ENCODE measurements around the gene ARMC8. TPM values are rescaled to one million over a fixed set of nuclear protein-coding genes. Genes with fewer than 3 reads are reported as not detected.

Gene ARMC8
- total RNA-seq, 1 experiment from 2014 or later, result 85.4 TPM

DNA sequence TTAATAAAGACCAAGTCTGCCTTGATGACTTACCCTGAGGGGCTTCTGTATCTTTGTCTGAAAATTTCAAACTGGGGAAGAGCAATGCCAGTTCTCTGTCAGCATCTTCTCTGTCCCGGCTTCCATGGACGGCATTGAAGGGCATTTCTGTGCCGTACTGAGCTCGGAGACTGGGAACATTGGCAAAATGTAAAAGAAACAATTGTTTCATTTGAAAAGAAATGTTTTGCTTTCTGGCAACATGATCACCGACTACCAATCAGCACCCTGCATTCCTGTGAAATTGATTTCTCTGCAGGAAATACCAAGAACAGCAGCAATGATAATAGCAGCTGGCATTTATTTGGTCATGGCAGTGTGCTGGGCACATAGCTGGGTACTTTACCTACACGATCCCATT, 116.4 kb downstream of the ARMC8 start:
- no peak for DNase-seq (ENCODE audit: low read depth)

DNA sequence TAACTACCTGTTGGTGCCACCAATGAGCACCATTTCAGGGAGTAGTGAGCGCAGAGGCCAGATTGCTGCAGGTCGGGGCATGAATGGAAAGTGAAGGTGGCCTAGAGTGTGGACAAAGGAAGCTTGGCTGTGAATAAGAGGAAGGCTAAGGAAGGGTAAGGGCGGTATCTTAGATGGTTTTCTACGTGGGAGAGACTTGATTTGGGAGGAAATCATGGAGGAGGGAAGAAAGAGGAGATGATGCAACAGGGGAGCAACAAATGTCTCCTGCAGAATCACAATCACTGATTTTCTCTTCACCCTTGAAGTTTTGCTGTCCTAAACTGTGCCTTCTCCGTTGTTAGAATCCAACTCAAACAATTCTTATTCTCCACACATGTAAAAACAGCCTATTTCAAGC, 120.8 kb downstream of the ARMC8 start:
- no peak for DNase-seq (ENCODE audit: low read depth)

DNA sequence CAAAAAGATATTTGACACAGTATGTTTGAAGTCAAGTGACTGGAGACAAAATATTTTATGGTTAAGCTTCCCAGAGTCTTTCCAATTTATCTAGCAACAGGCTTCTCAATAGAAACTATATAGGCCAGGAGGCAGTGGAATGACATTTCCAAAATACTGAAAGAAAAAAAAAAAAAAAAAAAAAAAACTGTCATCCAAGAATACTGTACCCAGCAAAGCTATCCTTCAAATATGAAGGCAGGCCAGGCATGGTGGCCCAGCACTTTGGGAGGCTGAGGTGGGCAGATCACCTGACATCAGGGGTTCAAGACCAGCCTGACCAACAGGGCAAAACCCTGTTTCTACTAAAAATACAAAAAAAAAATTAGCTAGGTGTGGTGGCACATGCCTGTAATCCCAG, 121.7 kb downstream of the ARMC8 start:
- DNase-seq (ENCODE audit: low read depth), result no peak

DNA sequence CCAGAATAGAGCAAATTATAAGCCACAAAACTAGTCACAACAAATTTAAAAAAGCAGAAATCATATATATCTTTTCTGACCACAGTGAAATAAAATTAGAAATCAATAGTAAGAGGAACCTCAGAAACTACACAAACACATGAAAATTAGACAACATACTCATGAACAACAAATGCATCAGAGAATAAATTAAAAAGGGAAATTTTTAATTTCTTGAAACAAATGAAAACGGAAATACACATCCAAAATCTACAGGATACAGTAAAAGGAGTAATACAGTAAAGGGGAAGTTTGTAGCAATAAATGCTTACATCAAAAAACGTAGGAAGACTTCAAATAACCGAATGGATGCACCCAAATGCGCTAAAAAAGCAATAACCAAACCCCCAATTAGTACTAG, 123.4 kb downstream of the ARMC8 start:
- no peak for DNase-seq (ENCODE audit: low read depth)

DNA sequence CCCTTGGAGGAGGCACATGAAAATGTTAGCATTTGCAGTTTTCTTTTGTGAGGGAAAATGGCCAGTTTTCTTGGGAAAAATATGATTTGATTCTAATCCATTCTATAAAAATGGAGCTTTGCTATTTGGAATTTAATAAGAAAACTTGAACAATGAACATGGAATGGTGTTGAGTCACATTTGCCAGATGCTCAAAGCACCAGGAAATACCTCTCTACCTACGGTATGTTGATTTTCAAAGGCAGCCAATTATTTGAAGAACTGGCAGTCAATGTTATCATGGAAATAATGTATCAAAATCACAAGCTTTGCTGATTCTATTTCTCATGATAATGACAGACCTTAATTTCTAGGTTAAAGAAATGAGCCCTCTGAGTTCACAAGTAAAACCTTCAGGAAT, 127.7 kb downstream of the ARMC8 start:
- DNase-seq (ENCODE audit: low read depth), result no peak

DNA sequence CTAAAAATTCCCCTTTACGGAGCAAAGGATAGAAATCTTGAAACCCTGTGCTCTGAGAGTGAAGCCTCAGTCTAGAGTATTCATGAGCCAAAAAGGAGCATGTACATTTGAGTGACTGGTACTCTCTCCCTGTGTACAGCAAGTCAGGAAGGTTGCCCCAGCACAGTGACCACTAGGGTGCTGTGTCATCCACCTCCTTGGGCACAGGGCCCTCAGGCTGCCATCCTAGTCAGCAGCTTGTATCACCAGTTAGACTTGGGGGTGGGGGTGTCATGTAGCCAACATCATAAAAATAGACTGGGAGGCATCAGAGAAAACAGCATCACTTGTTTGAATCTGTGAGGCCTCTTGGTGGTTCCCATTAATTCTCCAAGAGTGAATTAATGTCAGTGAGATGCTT, 130.6 kb downstream of the ARMC8 start:
- no peak for DNase-seq (ENCODE audit: low read depth)

DNA sequence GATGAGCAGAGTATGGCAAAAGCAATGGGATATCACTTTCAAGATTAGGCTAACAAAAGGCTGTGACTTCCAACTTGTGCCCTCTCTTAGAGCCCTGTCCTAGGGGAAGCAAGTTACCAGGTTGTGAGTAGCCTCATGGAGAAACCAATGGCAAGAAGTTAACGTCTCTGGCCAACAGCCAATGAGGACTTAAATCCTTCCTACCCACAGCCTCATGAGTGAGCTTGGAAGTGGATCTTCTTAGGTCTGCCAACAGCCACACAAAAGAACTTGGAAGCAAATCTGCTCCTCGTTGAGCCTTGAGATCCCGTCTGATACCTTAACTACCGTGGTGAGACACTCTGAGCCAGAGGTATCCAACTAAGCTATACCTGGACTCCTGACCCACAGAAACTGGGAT, 136.9 kb downstream of the ARMC8 start:
- peak; percentile 17 for DNase-seq (ENCODE audit: low read depth)

DNA sequence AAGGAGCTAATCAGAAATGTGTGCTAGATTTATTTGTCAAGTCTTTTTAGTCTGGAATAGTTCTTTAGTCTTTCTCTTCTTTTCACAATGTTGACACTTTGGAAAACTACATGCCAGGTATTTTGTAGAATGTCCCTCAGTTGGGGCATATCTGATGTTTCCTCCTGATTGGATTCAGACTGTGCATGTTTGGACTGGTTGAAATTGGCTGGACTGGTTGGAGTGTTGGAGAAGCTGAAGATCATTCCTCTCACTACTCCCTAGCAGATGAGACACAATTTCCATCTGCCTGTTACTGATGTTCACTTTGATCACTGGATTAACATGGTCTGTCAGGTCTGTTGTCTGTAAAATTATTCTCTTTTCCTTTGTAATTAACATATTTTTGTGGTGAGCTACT, 138.9 kb downstream of the ARMC8 start:
- DNase-seq (ENCODE audit: low read depth), result no peak

DNA sequence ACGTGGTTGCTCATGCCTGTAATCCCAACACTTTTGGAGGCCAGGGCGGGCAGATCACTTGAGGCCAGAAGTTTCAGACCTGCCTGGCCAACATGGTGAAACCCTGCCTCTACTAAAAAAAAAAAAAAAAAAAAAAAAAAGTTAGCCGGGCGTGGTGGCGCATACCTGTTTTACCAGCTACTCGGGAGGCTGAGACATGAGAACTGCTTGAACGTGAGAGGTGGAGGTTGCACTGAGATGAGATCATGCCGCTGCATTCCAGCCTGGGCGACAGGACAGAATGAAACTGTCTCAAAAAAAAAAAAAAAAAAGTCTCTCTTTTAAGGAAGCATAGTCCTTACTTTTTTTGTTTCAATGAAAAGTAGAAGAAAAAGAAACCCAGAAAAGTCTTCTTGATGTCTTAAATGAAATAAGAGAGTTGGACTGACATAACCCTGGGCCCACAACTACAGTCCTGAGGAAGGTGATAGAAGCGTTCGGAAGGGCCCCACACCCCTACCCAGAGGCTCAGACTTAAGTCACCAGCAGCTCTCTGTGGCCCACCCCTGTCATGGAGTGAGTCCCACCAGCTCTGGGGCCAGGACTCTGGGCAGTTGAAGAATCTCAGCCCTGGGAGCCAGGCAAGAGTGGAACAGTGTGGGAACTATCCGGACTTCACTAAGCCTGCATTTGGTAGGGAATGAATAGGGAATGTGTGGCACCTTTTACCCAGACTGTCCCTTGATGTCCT, 139.9 kb downstream of the ARMC8 start:
- no peak for DNase-seq (ENCODE audit: low read depth)

DNA sequence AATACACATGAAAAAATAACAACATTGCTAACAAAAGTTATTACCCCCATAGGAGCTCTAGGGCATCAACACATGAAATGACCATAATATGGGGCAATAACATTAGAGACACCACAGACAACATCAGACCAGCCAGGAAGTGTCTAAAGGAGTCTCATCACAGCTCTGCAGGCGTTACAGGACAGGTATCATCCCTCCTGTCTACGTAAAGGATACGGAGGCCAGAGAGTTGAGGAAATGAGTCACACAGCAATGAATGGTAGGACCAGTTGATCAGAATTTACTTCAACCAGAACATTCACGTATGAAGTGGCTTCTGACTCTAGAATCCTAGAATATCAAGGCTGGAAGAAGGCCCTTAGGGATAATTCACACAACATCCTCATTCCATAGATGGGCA, 140.7 kb downstream of the ARMC8 start:
- DNase-seq (ENCODE audit: low read depth), result no peak

DNA sequence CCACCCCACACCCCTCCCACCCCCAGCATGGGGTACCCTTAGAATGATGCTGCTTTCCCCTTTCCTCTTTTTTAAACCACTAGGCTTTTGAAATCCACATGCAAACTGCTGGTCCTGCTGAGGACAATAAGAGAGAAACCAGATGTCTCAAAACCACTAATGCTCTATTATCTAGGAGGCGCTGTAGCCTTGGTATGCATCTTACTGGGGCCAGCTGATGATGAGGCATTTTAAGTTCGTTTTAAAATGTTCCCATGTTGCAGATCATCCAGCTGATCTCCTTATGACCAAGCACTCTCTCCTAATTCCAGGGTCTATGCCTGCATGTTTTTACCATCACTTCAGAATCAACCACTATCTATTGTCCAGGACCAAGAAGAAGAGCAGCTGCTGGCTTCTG, 141.2 kb downstream of the ARMC8 start:
- peak; percentile 29 for DNase-seq (ENCODE audit: low read depth)

DNA sequence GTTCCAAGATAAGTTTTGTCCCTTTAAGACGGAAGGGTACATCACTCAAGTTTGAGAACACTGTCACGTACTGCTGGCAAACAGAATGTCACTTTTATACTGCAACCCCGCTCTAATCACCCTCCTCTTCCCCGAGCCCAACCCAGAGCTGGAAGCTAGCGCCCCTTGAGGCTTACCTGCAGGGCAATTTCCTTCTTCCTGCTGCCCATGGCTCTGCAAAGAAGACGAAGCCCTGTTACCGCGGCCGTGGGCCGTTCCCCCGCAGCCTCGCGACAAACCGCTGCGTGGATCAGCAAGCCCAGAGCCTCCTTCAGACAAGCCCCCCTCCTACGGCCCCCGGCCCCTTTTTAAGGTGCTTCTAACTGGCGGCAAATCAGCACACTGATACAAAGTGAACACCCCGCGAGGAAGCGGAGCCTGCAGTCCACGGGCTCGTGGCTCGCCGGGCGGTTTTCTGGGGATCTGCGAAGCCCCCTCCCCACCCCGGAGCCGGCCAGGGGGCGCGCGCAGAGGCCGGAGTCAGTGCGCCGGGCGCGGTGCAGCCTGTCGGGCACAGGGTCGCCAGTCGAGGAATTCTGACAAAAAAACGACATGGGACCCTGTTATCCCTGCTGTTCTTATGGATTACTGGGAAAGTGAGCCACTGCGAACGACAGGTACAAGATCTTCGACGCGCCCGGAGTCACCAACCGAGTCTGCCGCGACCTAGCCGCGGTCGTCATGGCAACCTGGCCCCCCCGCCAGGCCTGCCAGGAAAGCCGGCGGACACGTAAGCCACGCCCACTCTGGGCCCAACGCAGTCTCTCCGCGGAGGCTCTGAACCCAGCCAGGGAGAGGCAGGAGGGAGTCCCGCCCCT, 142.3 kb downstream of the ARMC8 start, which contains the start of gene NME9:
TSS of gene NME9 (minus strand) at position 725 of the 857 bp plus-strand sequence. CDS start at position 209, 516 bp downstream.
- DNase-seq (ENCODE audit: low read depth), result peak; percentile 57

DNA sequence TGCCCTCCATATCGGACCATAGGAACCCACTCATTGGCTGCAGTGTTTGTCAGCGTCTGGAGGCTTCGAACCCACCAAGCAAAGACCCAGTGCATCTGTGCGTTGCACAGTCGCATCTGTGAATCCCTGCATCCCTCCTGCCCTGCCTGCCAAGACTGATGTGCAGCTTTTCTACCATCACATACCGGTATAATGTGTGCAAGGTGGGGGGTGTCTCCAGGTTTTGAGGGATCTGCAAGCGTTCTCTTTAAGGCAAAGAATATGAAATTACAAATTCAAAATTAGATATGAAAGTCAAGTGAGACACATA, 142.8 kb downstream of the ARMC8 start:
- DNase-seq (ENCODE audit: low read depth), result no peak

DNA sequence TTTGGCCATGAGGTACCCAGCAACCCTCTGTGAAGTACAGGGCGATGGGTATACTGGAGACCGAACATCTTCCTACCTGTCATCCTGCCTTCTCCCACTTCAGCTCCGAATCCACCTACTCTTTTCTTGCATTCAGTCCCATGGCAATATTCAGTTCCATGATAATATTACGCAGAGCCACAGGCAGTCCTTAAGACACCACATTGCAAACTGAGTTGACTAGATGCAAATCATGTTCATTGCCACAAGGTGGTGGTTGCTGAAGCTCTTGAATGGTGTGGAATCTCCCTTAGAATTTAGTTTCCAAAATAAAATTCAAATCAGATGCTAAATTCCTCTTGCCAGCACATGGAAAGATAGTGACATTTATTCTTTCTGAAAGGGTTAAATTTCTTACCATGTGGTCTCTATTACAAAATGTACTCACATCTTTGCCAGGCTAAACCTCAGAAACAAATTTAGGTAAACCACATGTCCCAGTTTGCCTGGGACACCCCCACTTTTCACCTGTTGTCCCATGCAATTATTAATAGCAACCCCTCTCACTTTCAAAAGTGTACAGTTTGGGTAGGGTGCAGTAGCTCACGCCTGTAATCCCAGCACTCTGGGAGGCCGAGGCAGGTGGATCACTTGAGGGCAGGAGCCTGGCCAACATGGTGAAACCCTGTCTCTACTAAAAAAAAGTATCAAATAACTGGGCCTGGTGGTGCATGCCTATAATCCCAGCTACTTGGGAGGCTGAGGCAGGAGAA, 144.2 kb downstream of the ARMC8 start:
- peak; percentile 35 for DNase-seq (ENCODE audit: low read depth)

DNA sequence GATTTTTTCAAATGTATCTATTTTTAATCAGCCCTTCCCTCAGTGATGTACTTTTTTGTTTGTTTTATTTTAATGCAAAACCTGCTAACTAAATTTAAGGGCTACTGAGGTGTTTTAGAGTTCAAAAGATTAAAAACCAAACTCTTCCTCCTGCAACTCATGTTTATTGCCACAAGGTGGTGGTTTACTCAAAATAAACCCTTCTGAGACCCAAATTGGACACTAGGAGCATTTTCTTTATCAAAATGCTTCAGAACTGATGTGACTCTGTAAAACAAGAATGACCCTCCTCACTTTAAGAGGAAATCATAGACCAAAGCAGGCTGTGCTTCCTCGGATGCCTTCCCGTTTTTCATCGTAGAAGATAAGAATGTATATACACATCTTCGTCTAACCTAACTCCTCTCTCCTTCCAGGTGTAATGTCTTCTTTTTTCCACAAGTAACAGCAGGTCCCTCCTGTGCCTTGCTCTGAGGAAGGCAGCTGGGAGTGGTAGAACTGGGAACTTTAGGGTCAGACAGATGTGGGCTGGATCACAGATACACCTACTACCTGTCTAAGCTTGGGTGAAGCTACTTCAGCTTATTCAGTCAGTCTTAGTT, 145.5 kb downstream of the ARMC8 start:
- DNase-seq (ENCODE audit: low read depth), result peak; percentile 52

DNA sequence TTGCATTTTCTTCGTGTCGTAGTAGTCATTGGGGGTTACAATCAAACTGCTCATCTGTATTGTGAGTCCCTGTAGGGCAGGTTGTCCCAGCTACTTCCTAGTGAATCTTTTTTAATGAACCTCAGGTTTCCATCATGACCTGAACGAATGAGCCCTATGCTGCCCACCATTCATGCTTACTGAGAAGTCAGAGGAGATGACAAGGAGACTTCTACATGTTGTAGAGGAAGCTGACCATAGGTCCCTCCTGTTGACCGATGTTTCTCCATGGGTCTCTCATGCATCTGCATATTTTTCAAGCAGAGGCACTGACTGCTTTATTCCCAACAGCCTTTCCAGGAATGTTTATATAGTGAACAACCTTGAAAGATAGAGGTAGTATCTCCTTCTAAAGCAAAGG, 147.5 kb downstream of the ARMC8 start:
- DNase-seq (ENCODE audit: low read depth), result no peak

DNA sequence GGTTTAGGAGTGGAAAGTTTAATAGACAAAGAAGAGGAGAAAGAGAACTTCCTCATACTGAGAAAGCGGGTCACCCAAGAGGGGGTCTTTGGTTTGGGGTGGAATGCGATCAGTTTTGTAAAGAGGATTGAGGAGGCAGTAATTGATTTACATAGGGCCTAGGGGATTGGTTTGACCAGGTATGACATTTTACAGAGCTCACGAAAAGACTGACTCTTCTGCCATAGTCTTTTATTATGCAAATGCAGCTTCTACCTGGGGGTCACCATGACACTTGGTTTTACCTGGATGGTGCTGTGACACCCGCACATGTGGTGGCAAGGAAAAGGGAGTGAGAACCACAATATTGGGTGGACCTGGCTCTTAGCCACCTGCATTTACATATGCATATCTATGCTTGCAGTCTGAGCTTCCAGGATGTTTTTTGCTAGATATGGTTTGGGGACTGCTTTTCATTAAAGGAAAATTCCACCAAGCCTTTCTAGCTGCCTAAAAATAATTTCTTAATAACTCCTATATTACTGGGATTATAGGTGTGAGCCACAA, 149.4 kb downstream of the ARMC8 start:
- DNase-seq (ENCODE audit: low read depth), result no peak

DNA sequence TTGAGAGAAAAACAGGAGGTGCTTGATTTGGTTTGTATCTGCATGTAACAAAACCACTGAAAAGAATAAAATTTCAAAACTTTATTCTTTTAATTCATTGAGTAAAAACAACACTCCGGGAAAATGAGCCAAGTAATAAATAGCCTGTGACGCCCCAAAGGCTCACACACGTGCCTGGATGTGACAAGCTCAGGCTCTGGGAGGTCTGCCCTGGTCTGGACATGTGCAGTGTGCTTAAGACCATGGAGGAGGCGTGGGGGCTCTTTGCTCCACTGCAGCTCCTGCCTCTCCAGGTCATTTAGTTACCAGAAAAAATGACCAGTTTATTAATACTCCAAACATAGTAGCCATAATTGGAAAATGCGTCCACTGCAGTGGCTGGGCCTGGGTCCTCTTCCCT, 151.1 kb downstream of the ARMC8 start:
- DNase-seq (ENCODE audit: low read depth), result no peak

DNA sequence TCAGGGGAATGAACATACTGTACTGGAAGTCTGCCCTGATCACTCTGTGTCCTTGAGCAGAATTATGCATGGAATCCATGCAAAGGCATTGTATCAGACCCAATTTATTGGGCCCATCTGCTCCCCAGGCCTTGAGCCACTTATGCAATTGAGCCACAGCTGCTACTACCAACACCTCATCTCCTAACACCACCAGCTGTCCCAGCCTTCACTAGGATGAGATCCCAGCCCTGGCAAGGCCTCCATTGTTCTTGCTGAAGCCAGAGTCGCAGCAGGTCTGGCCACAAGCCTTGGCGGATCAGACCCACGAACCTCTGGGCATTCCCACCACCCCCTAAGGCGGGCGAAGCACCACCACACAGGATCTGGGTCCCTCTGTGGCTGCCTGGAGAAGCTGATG, 151.7 kb downstream of the ARMC8 start:
- DNase-seq (ENCODE audit: low read depth), result peak; percentile 71

DNA sequence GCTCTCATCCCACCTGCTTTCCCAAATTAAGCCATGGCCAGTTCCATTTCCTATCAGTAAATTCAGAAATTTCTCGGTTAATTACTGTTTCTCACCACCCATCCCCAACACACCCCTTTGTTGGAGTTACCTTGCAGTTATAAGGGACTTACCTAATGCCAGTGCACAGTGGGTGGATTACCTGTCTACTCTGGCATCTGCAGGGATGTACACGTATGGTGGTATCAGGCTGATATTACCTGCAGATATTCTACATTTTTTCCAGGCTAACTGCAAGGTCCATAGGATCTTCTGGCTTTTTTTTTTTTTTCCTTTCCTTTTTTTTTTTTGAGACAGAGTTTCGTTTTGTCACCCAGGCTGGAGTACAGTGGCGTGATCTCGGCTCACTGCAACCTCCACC, 153.4 kb downstream of the ARMC8 start:
- no peak for DNase-seq (ENCODE audit: low read depth)

DNA sequence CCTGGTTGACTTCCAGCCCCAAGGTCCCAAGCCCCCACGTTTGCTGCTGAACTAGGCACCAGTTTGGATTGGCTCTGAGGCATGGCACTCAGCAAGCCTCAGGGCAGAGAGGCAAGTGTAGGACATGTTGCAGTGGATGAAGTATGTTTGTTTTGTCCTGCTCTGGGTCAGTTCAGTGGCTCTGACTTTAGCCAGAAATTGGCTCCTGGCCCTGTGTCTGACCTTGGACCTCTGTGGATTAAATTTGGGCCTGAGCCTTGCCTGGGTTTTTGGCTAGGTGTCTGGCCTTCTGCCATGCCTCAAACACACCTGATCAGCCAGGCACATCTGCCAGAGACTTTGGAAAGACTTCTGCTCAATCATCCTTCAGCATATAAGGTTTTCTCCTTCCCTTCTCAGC, 157.7 kb downstream of the ARMC8 start:
- no peak for DNase-seq (ENCODE audit: low read depth)
